ENCODE results near the gene LRRC1. TPM values are rescaled to one million over a fixed set of nuclear protein-coding genes. Genes with fewer than 3 reads are reported as not detected.

Gene LRRC1
- total and polyA plus RNA-seq, 2 of the 8 experiments (the other 6 are each of a cell fraction or from before 2014, with no cell fraction given): 6.7 to 15.9 TPM

DNA sequence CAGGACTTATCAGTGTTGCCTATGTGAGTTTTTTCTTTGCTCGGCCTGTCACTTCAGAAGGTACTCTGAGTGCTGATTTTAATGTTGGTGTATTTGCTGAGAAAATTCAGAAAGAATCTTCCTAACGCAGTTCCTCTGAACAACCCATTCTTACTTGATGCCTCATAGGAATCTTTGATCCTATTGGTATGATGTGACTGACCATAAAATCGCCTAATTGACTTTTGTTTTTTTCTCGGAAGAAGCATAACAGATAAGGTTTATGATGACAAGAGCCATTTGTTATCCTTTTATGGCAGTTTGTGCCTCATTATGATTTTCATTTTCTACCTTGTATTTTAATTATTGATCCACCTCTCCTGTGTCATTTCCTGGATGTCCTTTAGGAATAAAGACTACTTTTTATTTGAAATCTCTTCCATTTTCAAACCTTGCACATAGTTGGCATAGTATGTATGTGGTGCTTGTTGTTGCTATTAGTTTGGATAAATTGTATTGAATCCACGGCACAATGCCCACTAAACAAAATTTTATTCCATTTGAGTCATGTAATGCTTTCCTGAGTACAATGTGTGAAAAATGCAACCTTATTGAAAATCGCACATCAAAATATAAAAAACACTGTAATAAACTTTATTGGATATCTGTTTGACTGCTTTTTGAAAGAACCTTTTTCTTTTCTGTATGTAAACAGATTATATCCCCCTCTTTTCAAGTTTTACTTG lies 37.3 kb downstream of the LRRC1 start:
- Histone ChIP-seq H3K79me2 (ENCODE audit: control insufficient read depth in 1 of 2, insufficient read depth in 2 of 2, low read length in 2 of 2) (peaks cover 0 to 50% of the 10 kb centered on the region in 2 experiments; a peak in 2 of 4 replicates), H3K9ac (replicated peaks in 1 of 4; ENCODE audit: extremely low read depth in 1 of 4, low read depth in 3 of 4, low read length in 3 of 4) (no peak overlapping the region), H3K18ac (ENCODE audit: extremely low read depth, low read length) (no peak overlapping the region), H2BK15ac (ENCODE audit: low read length) (no peak overlapping the region), H4K5ac (ENCODE audit: insufficient read length, low read depth, low read length) (no peak overlapping the region), H3K4me3 (ENCODE audit: extremely low read depth in 1 of 4, insufficient read depth in 2 of 4, low read depth in 3 of 4, low read length in 4 of 4) (no peak overlapping the region), H3K4me2 (ENCODE audit: insufficient read depth in 1 of 2, low read depth in 2 of 2, low read length in 2 of 2) (no peak overlapping the region), H3K4me1 (replicated peaks in 1 of 4; ENCODE audit: control insufficient read depth in 3 of 4, insufficient read depth in 4 of 4, low read length in 3 of 4) (peaks cover 2 to 10% (median 6%) of the 10 kb centered on the region in 4 experiments; a peak in 5 of 7 replicates), H4K20me1 (replicated peaks in 1 of 2; ENCODE audit: control insufficient read depth in 1 of 2, insufficient read depth in 2 of 2, low read length in 2 of 2) (no peaks in the 10 kb centered on the region), H2BK20ac (ENCODE audit: low read length) (no peak overlapping the region), H4K91ac (replicated peaks; ENCODE audit: insufficient read length, low read length) (no peak overlapping the region), H2AFZ (ENCODE audit: low read length) (no peak overlapping the region), H3K14ac (ENCODE audit: insufficient read length) (no peak overlapping the region), H2BK12ac (ENCODE audit: low read depth, low read length) (no peak overlapping the region), H3K27ac (ENCODE audit: low read depth, low read length) (no peak overlapping the region), H2BK5ac (ENCODE audit: low read depth, low read length) (no peak overlapping the region), H3K23me2 (ENCODE audit: low read depth, low read length) (no peaks in the 10 kb centered on the region), H2AK5ac (ENCODE audit: low read depth, low read length) (no peak overlapping the region), H2BK120ac (replicated peaks; ENCODE audit: low read depth, low read length) (no peak overlapping the region), H3K9me3 (ENCODE audit: insufficient read depth in 2 of 2, low read depth in 1 of 2, low read length in 1 of 2) (no peaks in the 10 kb centered on the region), H3K4ac (replicated peaks; ENCODE audit: insufficient read length, low read depth, low read length) (no peak overlapping the region), H3K23ac (ENCODE audit: insufficient read length) (no peak overlapping the region), H3K27me3 (replicated peaks in 1 of 4; ENCODE audit: control insufficient read depth in 3 of 4, extremely low read depth in 1 of 4, insufficient read depth in 3 of 4, low read length in 3 of 4) (no peaks in the 10 kb centered on the region), H3K36me3 (ENCODE audit: control insufficient read depth in 2 of 4, insufficient read depth in 4 of 4, low read length in 3 of 4) (no peaks in the 10 kb centered on the region), H3K79me1 (ENCODE audit: low read depth, low read length) (peaks cover 3% of the 10 kb centered on the region), H4K8ac (ENCODE audit: extremely low read depth, insufficient read depth, low read length) (no peak overlapping the region), H3K56ac (replicated peaks; ENCODE audit: insufficient read length, low read depth, low read length) (no peak overlapping the region)
- FAIRE-seq (no peak), DNase-seq (ENCODE audit: low read depth in 1 of 2, low spot score in 2 of 2) (no peak)
- no peak for TF ChIP-seq RAD21 (IDR thresholded peaks at IDR 0.05 in 1 of 2, conservative IDR thresholded peaks at IDR 0.05 in 1 of 2; ENCODE audit: low read depth in 2 of 2, low read length in 2 of 2)
- TF ChIP-seq JUND (IDR thresholded peaks at IDR 0.05; ENCODE audit: low read length): no peak
- no peak for TF ChIP-seq CHD2 (IDR thresholded peaks at IDR 0.05; ENCODE audit: low read length)
- no peak for TF ChIP-seq PHF8 (conservative IDR thresholded peaks at IDR 0.05; ENCODE audit: low read depth, low read length)
- TF ChIP-seq KDM4A (IDR thresholded peaks at IDR 0.05; ENCODE audit: low read depth, low read length, severe bottlenecking): no peak
- ChIA-PET CTCF (ENCODE audit: partially characterized antibody) (no interaction called here), POLR2A (ENCODE audit: partially characterized antibody) (no interaction called here)
- 91% methylated on average over 6 of the region's 6 CpGs; no CpG with 5 or more reads in 1 of the 2 experiments for WGBS, 2 experiments (ENCODE audit: extremely low coverage in 1 of 2, insufficient coverage in 1 of 2, insufficient read length in 1 of 2, insufficient replicate concordance in 2 of 2, low coverage in 1 of 2, low lambda C conversion rate in 2 of 2, missing lambda C conversion rate in 1 of 2)
